Hippocampal formation (tissue), 2 donors: ENCODE data around the gene ZYG11A.

Experiments
- DNase-seq, 2 donors: peaks; one replicate each; lab custom pipeline; 2025; lab: John Stamatoyannopoulos, UW

ZYG11A gene

GRCh38 chr1:52877554-52877953 lies 35.0 kb downstream of the ZYG11A start:
- no peak for DNase-seq

DNA sequence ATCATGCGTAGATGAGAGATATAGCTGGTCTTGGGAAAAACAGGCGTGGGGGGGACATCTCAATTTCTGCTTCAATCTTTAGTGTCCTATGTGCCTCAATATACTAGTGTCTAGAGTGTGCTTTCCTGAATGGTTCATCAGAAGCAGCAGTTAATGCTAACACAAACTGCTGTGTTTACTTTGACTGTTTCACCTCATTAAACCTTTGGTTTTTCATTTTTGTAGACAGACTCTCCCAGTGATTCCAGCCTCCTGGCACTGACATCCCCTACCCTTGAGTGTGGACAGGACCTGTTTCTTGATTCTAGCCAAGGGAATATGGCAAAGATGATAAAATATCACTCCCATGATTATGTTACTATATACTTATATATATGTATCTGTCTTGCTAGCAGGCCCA lies 37.6 kb downstream of the ZYG11A start:
- DNase-seq = no peak

GRCh38 chr1:52887483-52887882 lies 44.9 kb downstream of the ZYG11A start:
- no peak for DNase-seq

GRCh38 chr1:52892424-52893215 lies 50.1 kb downstream of the ZYG11A start:
- no peak for DNase-seq

DNA sequence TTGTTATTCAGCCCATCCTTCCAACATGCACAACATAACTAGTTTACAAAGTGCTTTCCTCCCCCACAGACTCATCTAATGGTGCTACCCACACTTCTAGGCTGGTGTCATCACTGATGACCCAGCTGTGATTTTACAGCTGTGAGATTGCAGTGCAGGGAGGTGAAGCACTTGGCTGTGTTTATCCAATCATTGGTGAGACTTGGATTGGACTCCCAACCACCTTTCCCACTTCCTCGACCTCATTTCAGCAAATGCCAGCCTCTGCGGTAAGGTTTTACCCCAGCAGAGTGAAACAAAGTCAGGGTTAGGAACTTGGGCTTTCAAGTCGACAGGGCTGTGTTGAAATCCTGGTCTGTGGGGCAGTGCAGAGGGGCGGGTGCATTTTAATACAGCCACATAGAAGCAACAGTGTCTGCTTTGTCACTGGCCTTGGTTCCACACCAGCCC lies 56.9 kb downstream of the ZYG11A start:
- no peak for DNase-seq

DNA sequence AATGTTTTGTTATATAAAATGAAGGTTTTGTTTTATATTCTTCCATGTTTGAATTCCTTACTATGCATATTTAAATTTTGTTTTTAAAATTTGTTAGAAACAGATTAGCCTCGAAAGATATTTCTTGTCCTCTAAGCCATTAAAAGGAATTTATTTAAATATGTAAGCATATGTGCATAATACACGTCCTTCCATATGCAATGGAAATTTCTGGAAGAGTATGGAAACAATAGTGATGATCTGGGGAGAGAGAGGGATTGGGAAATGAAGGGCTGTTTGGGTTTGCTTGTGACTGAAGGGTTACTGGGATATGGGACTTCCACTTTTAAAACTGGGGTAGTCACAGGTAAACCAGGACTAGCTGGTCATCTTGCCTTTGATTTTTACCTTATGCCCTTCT lies 57.8 kb downstream of the ZYG11A start:
- no peak for DNase-seq

- DNase-seq = no peak
Measured at GRCh38 chr1:52901384-52901783, 58.8 kb downstream of the ZYG11A start.

GRCh38 chr1:52904208-52904926 lies 61.8 kb downstream of the ZYG11A start:
- DNase-seq = no peak

- DNase-seq = no peak
Measured at GRCh38 chr1:52904927-52905698, 62.6 kb downstream of the ZYG11A start.

DNA sequence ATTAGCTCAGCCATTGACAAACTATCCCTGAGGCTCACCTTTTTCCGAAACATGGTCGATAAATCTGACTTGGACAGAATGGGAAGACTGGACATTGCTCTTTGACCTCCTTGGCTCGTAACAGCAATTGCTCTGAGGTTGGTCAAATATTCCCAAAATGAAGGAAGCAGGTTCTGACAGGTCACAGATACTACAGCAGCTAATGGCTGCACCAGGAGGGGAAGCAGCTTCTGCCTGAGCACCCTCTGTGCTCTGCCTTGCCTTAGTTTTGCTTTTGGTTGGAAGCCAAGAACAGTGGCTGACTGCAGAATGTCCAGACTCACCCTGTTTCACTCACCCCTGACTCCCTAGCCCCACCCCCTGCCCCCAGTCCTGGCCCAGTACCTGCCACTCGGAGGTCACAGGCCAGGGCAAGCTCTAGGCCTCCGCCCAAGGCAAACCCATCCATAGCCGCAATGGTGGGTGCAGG lies 63.6 kb downstream of the ZYG11A start:
- no peak for DNase-seq

DNA sequence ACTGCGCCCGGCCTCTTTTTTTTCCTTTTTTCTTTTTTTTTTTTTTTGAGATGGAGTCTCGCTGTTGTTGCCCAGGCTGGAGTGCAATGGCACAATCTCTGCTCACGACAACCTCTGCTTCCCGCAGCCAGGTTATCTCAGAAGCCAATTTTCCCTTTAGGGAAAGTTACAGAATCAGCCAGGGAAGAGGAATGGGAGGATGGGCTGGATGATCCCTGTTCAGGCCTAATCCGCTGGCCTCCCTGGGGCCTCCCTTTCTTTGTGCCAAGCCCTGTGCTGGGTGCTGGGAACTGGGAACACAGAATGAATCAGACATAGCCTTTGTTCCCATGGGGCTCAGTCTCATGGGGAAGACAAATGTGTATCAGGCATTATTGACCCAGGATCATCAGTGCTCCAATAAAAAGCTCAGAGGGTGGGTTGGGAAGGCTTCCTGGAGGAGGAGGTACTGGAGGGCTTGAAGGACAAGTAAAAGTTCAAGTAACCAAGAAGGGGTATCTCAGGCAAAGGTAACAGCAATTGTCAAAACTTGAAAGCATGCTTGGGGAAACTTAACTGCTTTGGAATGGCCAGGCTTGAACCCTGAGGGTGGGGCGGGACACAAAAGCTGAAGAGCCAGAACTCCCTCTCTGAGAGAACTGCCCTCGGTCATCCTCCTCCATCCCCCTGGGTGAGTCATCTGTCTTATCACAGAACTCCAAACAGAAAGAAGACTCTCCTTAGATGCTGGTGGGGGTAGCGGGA lies 64.7 kb downstream of the ZYG11A start:
- no peak for DNase-seq

GRCh38 chr1:52907812-52908153 lies 65.2 kb downstream of the ZYG11A start:
- DNase-seq = no peak

GRCh38 chr1:52911541-52911940 lies 69.0 kb downstream of the ZYG11A start:
- DNase-seq = no peak

- DNase-seq = no peak
Measured at GRCh38 chr1:52913014-52913413, 70.5 kb downstream of the ZYG11A start.

DNA sequence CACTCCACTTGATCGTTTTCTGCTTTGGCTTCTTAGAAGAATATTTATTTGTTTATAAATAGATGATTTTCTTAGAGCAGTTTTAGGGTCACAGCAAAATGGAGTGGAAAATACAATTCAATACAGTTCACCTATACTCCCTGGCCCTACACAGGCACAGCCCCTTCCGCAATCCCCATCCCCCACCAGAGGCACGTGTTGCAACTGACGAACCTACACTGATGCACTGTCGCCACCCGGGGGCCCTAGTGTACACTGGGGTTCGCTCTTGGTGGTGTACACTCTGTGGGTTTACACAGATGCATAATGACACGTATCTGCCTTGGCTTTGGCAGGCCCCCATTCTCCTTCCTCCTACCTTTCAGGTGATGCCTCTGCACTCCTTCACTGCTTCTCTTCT lies 71.0 kb downstream of the ZYG11A start:
- DNase-seq = no peak

- DNase-seq = no peak
Measured at GRCh38 chr1:52914463-52914862, 71.9 kb downstream of the ZYG11A start.

GRCh38 chr1:52915211-52915854 lies 72.8 kb downstream of the ZYG11A start:
- no peak for DNase-seq

DNA sequence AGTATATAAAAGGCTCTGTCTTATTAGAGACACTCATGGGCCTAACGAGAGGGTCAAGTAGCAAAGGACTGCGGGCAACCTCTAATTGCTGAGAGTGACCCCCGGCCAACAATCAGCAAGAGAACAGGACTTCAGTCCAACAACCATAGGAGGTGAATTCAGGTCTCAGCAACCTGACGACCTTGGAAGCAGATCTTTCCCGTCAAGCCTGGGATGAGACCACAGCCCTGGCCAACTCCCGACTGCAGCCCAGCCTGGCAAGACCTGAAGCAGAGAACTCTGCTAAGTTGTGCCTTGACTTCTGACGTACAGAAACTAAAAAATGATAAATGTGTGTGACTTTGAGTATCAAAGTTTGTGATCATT lies 73.3 kb downstream of the ZYG11A start:
- DNase-seq = no peak

- DNase-seq = no peak
Measured at GRCh38 chr1:52916241-52916975, 73.8 kb downstream of the ZYG11A start.

DNA sequence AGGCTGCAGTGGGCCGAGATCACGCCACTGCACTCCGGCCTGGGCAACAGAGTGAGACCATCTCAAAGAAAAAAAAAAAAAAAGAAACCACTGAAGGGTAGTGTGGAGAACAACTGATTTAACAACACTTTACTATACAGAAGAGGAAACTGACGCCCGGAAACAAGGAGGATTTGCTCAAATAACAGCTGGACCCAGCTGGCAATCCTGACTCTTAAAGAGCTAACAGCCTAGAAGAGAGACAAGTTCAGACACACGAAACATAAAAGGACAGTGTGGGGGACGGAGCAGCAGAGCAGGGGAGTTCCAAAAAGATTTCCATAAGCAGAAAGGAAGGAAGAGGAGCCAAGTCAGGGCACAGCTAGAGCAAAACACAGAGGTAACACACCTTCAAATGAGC lies 74.6 kb downstream of the ZYG11A start:
- no peak for DNase-seq

- DNase-seq = no peak
Measured at GRCh38 chr1:52917581-52917980, 75.0 kb downstream of the ZYG11A start.
